UCSD-AML1 (cell line): ENCODE measurements around the gene SYDE1.

Source experiments
- DNase-seq: peaks from one replicate; lab custom pipeline; 2025; ENCODE audit not compliant: unreplicated experiment; lab: John Stamatoyannopoulos, UW

SYDE1 gene

GRCh38 chr19:15124572-15125231, 17.5 kb downstream of the SYDE1 start:
- DNase-seq, result no peak

GRCh38 chr19:15125232-15126067, 18.2 kb downstream of the SYDE1 start:
- peak; percentile 99 for DNase-seq

- no peak for DNase-seq
Observed at GRCh38 chr19:15126131-15126910, 19.1 kb downstream of the SYDE1 start.

- DNase-seq, result no peak
Observed at GRCh38 chr19:15128162-15128770, 21.1 kb downstream of the SYDE1 start.

- no peak for DNase-seq
Observed at GRCh38 chr19:15129856-15130585, 22.8 kb downstream of the SYDE1 start.

- no peak for DNase-seq
Observed at GRCh38 chr19:15136234-15136954, 29.2 kb downstream of the SYDE1 start.

- no peak for DNase-seq
Observed at GRCh38 chr19:15137777-15138176, 30.6 kb downstream of the SYDE1 start.

- DNase-seq, result no peak
Observed at GRCh38 chr19:15138427-15138826, 31.2 kb downstream of the SYDE1 start.

GRCh38 chr19:15141143-15141542, 33.9 kb downstream of the SYDE1 start:
- DNase-seq, result no peak

- no peak for DNase-seq
Observed at GRCh38 chr19:15142313-15142712, 35.1 kb downstream of the SYDE1 start.

- no peak for DNase-seq
Observed at GRCh38 chr19:15144046-15144646, 36.9 kb downstream of the SYDE1 start.

- DNase-seq, result no peak
Observed at GRCh38 chr19:15147090-15147489, 39.9 kb downstream of the SYDE1 start.

GRCh38 chr19:15149737-15150136, 42.5 kb downstream of the SYDE1 start:
- DNase-seq, result no peak

GRCh38 chr19:15154002-15154612, 46.9 kb downstream of the SYDE1 start:
- DNase-seq, result peak; percentile 34

GRCh38 chr19:15155296-15155695, 48.1 kb downstream of the SYDE1 start:
- DNase-seq, result no peak

- DNase-seq, result no peak
Observed at GRCh38 chr19:15156391-15156790, 49.2 kb downstream of the SYDE1 start.

- DNase-seq, result no peak
Observed at GRCh38 chr19:15159251-15159650, 52.0 kb downstream of the SYDE1 start.

GRCh38 chr19:15161028-15161984, 54.1 kb downstream of the SYDE1 start:
- DNase-seq, result peak; percentile 23
